Measurements from ENCODE around the gene LAMC1.
"Not testable (repeated sequence)": the region's sequence is repeated elsewhere in the genome, so short reads cannot be mapped to it uniquely, and the experiment has no call there.

The LAMC1 gene

DNA sequence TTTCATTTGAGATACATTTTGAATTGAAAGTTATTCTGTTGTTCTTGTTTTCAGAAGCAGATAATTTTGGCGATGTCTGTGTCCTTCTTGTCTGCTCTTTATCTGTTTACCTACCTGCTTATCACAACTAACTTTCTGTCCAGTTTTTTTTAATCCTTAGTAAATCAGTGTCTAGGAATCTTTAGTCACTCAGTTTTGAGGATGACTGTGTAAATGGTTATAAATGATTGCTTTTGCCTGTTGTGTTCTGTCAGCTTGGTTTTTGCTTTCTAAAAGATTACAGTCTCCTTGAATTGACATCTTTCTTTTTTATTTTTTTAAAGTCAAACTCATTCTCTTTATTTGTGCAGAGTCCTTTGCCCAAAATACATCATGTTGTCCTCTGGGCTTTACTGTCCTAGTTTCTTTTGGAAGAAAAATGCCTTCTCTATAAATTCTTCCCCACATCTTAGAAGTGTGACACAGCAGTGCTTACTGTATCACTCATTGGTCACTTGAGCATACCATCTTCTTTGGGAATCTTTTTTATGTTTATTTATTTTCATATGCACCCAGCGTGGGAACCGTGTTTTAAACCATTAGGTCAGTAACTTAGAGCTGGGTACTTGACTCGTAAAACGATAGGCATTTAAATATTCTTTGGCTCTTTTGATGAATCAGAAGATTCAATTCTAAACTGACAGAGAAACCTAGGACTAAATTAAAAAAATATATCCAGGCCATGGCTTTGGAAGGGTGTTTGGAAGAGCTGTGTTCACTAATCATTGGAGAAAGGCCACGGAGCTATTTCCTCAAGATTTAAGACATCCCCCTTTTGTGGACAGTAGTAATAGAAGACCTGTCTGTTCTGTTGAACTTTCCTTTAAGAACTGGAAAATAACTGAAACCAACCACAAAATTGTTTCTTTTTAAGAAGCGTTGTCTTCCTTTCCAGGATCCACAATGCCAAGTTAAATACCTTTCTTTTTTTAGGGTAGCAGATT, 20.9 kb downstream of the LAMC1 start:
- no peak for DNase-seq

GRCh38 chr1:183044893-183045649, 21.9 kb downstream of the LAMC1 start:
- DNase-seq: no peak

DNA sequence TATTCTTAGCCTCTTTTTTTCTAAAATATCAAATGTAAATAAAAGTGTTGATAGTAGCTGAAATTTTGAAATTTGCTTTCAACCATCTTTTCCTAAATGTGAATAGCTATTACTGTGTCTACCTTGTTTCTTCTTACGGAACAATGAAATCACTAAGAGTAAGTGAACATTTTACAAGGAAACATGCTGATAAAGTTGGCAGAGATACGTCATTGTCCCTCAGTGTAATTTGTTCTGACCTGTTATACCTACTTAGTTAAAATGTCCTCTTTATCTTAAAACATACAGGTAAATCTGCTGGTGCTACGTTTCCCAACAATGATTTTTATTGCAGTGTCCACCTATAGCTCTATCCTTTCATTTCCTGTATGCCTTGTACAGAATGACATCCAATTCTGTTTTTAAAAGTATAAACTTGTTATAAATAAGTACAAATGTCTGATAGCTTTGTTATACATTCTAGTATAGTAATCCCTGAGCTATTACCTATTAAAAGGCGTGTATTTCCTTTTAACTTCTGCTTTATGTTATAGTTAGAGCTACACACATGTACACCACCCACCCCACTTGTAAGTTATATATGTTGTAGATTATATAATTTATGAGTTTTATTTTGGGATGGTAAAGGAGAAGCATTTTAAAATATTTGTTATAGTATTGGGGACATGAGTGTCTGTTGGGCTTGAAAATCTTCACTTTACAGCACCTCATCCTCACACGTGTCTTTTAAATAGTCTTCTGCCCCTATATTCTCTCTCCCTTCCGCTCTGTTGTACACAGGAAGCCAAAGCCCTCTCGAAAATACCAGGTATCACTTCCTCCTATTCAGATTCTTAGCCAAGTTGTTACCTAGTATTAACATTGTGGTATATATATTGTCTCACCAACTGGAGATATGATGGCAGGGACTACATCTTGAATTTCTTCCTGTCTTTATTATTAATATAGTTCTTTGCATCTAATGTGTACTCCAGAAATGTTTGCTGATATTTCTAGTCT, 25.2 kb downstream of the LAMC1 start:
- no peak for DNase-seq

DNA sequence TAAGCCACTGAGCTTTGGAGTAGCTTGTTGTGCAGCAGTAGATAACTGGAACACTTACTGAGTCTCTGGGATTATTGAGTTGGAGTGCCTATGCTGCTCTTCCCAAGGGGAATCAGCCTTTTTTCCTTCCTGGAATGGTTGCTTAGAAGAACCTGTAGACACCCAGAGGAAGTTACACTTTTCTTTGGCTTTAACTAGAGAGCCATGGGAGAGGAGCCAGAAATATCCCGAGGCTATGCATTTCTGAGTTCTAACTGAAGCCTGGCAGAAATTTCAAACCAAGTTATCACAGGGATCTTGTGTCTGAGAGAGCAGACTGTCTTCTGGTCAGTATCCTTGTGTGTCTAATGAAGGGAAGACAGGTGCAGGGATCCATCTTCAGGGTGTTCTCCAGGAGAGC, 28.3 kb downstream of the LAMC1 start:
- no peak for DNase-seq

GRCh38 chr1:183052861-183053260, 29.6 kb downstream of the LAMC1 start:
- DNase-seq: no peak

DNA sequence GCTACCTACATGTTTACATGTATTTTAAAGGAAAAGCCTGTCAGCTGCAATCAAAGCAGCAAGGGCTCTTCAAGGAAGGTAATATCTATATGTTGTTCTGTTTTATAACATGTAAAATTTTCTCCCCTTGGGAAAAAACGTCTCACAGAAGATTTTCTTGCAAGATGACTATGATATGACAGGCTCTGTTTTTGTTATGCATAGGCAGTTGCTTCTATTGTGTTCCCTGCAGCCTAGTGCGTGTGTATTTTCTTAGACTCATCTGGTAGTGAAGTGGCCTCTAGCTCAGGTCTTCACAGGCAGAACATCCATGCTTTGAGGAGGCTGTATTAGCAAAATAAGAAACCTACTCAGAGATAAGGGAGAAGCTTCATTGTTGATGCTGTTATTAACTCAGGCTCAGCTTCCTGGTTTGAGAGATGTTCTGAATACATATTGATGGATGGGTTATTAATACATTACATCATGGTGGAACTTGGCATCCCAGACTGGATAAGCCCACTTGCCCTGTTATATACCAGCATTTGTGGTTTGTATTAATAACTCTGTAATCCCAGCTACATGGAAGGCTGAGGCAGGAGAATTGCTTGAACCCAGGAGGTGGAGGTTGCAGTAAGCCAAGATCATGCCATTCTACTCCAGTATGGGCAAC, 35.8 kb downstream of the LAMC1 start:
- DNase-seq: no peak

GRCh38 chr1:183061194-183061593, 38.0 kb downstream of the LAMC1 start:
- no peak for DNase-seq

- no peak for DNase-seq
These were observed 40.1 kb downstream of the LAMC1 start for GRCh38 chr1:183063349-183063748.

- no peak for DNase-seq
These were observed 42.0 kb downstream of the LAMC1 start for GRCh38 chr1:183065168-183065706.

DNA sequence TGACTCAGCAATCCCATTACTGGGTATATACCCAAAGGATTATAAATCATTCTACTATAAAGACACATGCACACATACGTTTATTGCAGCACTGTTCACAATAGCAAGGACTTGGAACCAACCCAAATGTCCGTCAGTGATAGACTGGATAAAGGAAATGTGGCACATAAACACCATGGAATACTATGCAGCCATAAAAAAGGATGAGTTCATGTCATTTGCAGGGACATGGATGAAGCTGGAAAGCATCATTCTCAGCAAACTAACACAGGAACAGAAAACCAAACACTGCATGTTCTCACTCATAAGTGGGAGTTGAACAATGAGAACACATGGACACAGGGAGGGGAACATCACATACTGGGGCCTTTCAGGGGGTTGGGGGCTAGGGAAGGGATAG, 43.2 kb downstream of the LAMC1 start:
- DNase-seq: not testable (repeated sequence)

DNA sequence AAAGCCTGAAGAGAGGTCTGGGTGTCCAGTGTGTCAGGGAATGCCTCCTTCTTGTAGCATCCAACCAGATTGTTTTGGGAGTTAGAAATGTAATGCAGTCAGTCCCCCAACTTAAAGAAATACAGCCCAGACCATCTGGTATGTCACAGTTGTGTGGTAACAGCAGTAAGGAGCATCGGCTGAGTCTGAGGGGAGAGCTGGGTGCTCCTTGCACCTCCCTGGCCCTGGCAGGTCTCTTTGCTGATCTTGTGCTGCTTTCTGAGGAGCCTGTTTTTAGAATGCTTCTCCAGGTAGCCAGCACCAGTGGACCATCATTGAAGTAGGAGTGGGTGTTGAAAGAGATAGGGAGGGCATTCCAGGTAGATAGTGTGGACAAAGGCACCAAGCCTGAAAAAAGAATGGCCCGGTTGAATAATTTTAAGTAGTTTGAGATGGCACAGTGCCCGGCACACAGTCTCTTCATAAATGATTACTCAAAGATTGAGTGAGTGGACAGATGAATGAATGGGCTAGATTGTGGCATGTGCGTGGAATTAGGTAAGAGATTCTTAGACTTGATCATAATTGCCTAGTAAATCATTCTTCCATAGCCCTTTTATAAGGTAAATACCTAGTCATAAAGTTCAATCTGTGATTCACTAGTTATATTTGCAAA, 46.5 kb downstream of the LAMC1 start:
- peak; percentile 11 for DNase-seq

- DNase-seq: no peak
These were observed 47.2 kb downstream of the LAMC1 start for GRCh38 chr1:183070234-183070922.

GRCh38 chr1:183070923-183071618, 47.9 kb downstream of the LAMC1 start:
- no peak for DNase-seq

DNA sequence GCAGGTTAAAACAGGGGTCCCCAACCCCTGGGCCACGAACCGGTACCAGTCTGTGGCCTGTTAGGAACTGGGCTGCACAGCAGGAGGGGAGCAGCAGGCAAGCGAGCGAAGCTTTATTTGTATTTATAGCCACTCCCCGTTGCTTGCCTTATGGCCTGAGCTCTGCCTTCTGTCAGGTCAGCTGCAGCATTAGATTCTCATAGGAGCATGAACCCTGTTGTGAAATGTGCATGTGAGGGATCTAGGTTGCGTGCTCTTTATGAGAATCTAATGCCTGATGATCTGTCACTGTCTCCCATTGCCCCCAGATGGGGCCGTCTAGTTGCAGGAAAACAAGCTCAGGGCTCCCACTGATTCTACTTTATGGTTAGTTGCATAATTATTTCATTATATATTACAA, 49.4 kb downstream of the LAMC1 start:
- peak; percentile 24 for DNase-seq

DNA sequence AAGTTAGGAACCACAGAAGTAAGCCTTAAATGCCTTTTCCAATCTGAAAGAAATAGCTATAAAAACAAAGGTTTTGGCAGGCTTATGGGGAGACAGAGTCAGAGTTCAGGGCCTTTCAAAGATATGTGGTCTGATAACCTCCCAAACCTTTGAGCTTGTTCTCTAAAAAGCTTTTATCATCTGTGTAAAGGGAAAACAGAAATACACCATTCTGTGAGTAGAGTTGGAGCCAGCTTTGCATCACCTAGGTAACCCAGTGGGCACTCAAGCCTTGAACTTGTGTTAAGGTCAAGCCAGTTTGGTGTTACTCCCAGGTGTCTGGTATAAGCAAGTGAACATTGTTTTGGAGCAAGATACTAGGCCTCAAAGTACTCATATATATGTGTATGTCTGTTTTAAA, 50.1 kb downstream of the LAMC1 start:
- DNase-seq: no peak

DNA sequence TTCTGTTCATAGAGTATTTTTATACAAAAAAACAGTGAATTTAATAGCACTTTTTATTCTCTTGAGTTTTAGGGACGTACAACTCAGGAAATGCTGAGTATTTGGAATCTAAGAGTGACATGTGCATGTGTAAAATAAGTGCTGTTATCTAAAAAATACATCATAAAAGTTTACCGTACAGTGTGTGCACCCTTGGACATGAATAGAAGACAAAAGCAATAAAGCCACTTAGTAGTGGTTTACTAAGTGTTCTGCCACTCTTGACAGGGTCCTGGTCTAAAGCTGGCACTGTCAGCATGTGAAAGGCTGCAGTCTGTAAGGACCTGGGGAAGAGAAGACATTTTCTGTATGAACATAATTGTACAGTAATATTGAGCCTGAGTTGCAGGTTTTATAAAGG, 51.0 kb downstream of the LAMC1 start:
- no peak for DNase-seq

- no peak for DNase-seq
These were observed 52.6 kb downstream of the LAMC1 start for GRCh38 chr1:183075861-183076260.

DNA sequence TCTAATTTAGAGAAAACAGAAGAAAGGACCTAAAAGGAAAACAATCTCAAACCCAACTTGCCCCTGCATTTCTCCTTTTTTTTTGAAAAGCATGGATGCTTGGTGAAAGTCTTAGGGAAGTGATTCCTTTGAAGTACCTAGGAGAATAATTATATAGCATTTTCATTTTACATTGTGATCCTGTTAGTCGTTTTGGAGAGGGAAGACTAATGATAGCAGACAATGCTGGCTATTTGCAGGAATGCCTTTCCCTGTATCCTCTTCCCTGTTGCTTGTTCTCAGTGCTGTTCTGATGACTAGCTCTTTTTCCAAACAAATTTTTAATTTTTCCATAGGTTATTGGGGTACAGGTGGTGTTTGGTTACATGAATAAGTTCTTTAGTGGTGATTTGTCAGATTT, 53.9 kb downstream of the LAMC1 start:
- no peak for DNase-seq

DNA sequence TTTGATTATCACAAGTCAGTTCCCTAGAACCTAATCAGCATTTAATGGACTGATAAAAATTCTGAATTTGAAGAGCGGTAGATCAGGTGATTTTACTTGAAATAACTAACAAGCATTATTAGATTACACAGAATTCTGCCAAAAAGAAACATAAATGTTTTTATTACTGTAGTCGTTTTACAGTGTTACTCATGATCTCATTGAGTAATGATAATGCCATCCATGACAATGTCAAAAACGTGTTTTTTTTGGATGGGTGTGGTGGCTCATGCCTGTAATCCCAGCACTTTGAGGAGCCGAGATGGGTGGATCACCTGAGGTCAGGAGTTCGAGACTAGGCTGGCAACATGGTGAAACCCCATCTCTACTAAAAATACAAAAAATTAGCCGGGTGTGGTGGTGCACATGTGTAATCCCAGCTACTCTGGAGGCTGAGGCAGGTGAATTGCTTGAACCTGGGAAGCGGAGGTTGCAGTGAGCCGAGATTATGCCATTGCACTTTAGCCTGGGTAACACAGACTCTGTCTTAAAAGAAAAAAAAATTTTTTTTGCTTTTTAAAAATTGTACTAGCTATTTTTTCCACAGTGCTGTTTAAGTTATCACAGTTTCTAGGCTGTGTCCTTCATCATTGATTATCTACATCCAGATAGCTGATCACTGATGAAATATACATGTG, 56.6 kb downstream of the LAMC1 start:
- DNase-seq: no peak

All from DMS 273 treated with DMSO at 0.1 percent for 48 hours (cell line).